Mammary epithelial cell (primary cell): ENCODE measurements around the gene ZHX3.

ENCODE experiments used
- CTCF ChIP-seq, 2 donors: IDR thresholded peaks in 1 of 2; conservative IDR thresholded peaks in 1 of 2; 2 replicates each; pipeline ENCODE4 v1.5.1; 2011 to 2012; ENCODE audit warnings: inconsistent platforms in 2 of 2, low read length in 2 of 2, mild to moderate bottlenecking in 2 of 2, control low read depth in 1 of 2, low read depth in 1 of 2; ENCODE audit not compliant: insufficient read depth in 1 of 2; ENCODE audit errors: extremely low read depth in 1 of 2
- EZH2 ChIP-seq: IDR thresholded peaks from 2 replicates; pipeline ENCODE4 v1.6.1; 2012; ENCODE audit warnings: low read length, inconsistent platforms, borderline replicate concordance

GRCh38 chr20:41166201-41167117 is 151.1 kb downstream of the ZHX3 start:
- TF ChIP-seq CTCF (conservative IDR thresholded peaks at IDR 0.05 in 1 of 2, IDR thresholded peaks at IDR 0.05 in 1 of 2; ENCODE audit: extremely low read depth in 1 of 2, insufficient read depth in 1 of 2, low read depth in 1 of 2, low read length in 2 of 2) (no peak), EZH2 (no peak)
